GM18511 (cell line): ENCODE data around the gene FCHSD1.
A peak's percentile ranks its signal among the peaks of the same experiment; 100 is the strongest.

Experiments
- ATAC-seq: cut with Tn5 transposase; IDR thresholded peaks from one replicate; pipeline ENCODE4 v1.9.1; 2021; ENCODE audit warnings: mild to moderate bottlenecking, moderate library complexity; ENCODE audit not compliant: unreplicated experiment

The FCHSD1 gene

DNA sequence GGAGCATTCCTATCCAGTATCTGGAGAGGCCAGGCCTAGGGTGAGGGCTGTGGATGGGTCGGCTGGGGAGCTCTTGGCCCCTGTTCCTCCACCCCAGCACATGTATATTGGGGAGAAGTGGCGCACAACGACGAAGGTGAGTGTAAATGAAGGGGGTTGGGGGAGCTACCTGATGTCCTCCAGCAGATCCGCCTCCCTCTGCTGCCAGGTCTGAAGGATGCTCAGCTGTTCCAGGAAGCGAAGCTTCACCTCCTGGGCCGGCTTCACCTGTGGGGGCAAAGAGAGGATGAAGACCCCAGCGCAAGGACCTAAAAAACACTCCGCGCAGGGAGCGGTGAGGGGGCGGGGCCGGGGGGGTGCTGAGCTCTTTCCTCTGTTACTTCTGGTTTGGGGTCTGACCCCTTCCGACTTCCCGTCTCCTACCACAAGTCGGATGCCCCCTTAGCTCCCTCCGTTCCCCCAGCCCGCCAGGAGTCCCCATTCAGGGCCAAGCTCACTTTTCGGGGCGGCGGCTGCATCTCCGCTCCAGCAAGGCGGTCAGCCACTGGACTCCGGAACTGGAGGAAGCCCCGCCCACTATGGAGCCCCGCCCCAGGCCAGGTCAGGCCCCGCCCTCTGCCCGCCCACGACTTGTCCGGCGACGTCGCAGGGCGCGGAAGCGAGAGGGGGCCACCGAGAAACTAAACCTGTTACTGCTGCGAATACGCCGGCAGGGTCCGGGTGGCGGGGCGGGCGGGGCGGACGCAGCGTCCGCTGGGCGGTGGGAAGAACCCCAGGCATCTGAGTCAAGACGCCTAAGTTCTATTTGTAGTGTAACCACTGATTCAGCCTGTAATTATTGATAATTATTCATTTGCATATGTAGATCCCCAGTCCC is at the start of gene FCHSD1:
Gene FCHSD1, minus strand, starts transcription at position 568 of the 877 bp plus-strand sequence. Its CDS starts 50 bp downstream, at position 518.
- peak; percentile 98 for ATAC-seq

DNA sequence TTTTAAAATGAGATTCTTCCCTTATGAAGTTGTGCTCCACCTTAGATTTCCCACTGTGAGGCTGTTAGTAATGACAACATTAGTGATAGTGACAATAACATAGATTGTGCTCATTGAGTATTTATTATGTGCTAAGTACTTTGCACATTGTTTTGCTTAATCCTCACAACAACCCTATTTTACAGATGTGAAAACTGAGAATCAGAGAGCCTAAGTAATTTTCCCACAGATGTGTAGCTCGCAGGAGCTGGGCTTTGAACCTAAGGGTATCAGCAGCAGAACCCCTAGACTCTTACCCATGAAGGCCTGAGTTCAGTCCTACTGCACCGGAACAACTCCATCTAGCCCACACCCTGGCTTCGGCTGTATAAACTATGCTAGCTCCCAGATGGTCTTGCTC is 46.4 kb upstream of the FCHSD1 start:
- no peak for ATAC-seq

DNA sequence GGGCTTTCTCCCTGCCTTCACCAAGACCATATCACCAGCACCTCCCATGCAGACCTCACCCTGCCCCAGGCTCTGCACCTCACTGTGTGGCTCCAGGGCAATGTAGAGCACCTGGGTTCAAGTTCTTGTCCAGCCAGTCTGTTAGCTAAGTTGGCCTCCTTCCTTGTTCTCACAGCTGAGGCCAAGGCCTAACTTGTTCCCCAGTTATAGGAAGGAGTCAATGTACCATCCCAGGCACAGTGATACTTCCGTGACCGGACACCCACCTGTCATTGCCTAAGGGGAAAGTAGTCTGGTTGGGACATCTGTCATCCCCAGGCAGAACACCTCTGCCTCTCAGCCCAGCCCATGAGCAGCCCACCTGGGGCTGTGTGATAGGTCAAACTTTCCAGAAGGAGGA is 45.2 kb upstream of the FCHSD1 start:
- no peak for ATAC-seq

DNA sequence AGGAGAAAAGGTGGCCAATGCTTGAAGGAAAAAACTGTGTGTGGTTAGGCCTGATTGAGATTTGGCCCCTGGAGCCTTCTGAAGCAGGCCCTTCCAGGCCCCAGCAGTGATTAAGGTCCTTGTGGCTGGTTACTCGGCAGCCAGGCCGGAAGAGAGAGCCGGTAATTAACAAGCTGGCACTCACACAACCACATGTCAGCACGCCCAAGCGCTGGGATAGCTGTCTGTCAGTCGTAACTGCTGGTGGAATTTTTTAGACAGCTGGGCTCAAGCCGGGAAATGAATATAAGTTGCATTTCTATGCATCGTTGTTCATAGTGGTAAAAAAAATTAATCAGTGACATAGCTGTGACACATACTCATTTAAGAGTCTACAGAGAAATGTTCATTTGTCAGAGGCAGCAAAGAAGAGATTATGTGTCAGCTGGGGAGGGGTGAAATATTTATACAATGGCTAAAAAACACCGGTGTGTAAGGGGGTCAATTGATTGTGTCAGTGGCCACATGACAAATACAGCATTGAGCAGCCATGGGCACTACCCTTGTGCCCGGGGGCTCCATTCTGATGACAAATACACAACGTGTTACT is 44.5 kb upstream of the FCHSD1 start:
- ATAC-seq = no peak

DNA sequence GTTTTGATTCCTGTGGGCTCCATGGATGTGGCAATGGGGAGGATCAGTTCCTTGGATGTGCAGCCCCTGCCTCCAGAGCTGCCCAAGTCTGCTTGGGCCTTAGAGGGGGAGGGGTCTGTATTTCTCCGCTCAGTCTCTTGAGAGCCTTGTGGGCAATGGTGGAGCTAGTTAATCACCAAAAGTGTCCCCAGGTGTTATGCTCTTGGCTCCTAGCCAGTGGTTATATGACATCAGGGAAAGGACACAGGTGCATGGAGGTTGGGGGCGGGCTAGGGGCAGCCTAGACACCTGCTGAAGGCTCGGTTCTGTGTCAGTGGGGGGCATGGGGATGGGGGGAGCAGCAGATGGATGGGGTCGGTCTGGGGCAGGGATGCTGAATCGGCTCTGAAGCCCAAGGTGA is 43.3 kb upstream of the FCHSD1 start:
- no peak for ATAC-seq

DNA sequence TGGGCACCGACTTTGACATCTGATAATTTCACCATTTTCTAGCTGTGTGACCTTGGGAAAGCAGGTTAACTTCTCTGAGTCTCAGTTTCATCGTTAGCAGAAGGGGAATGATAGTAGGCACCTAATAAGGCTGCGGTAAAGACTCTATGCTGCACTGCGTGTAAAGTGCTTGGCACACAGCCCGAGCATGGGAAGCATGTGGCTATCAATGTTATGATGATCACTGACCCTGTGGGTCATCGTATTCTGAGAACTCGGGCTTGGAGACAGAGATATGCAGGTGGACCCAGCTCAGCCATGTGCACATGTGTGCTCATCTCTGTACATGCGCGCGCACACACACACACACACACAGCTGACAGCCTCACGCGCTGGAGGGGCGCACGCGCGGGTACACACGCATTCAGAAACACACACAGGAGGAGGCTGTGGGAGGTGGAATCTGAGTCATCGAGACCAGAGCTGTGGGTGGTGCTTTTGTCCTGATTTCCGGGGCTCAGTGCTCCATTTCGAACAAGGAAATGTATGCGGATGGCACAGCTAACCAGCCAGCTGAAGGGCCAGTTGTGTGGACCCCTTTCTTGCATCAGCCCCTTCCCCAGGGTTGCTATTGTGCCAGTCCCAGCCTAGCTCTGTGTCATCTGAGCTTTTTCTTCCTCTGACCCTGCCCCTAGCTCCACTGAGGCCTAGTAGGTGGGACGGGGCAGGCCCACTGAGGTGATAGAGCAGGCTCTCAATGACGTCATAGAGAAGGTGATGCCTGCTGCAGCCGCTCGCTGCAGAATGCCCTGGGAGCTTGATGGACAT is 41.9 kb upstream of the FCHSD1 start:
- ATAC-seq = no peak

DNA sequence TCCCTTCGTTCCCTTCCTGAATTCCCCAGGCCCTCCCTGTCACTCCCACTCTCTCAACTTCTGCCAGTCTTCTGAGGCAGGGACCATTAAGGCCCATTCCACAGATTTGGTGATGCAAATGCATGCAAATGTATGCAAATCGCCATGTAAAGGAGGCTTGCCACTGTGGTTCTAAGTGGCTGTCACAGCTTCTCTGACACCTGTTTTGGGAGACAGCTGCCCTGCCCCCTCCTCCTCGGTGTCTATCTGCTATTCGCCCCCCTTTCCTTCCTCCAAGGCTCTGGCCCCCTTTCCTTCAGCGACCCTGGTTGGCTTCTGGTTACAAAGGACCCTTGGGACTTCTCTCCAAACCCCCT is 41.3 kb upstream of the FCHSD1 start:
- no peak for ATAC-seq

DNA sequence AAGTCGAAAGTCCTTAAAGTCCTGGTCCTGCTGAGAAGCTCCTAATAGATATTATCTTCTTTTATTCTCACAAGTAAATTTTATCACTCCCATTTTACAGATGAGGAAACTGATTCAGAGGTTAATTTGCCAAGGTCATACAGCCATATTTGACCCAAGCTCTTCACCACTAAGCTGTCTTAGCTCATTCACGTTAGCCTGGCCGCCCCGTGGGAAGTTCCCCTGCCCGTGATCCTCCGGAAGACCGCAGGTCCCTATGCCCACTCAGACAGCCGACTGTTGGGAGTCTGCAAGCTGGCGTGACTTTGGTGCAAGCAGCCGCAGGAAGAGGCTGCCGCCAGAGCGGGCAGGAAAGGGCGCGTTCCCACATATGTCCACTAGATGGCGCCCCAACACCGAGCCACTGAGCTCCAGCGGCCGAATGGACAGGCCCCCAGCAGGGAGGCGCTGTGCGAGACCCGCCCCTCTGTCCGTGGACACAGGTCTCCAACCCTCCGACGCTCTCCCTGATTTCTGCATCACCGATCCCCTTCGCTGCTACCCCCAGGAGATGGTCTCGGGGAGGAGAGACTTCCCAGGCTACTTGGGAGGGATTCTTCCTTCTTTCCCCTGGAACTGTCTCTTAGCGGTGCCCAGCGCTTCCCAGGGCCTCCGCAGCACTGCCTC is 40.8 kb upstream of the FCHSD1 start:
- peak; percentile 93 for ATAC-seq

DNA sequence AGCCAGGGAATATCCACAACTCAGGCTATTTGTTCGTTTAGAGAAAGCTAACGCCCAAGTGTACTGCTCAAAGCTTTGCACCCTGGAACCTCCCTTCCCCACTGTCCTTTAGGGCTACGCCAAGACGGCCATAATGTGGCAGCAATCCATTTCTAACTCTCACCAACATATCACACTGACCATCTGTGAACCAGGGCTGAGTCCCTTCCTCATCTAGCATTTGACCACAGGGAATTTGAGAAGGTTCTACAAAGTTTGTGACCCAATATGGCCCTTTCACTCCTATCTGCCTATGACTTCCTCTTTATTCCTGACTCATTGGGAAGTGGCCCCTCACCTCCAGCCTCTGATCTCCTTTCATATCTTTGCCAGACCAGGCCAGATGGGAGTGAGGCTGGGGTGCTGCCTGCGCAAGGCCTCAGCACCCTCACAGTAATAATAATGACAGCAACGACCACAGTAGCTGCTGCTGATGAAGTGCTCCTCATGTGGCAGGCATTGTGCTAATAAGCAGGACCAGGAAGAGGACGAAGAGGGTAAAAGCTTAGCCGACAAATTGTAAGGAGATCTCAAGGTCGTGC is 40.2 kb upstream of the FCHSD1 start:
- ATAC-seq = no peak

DNA sequence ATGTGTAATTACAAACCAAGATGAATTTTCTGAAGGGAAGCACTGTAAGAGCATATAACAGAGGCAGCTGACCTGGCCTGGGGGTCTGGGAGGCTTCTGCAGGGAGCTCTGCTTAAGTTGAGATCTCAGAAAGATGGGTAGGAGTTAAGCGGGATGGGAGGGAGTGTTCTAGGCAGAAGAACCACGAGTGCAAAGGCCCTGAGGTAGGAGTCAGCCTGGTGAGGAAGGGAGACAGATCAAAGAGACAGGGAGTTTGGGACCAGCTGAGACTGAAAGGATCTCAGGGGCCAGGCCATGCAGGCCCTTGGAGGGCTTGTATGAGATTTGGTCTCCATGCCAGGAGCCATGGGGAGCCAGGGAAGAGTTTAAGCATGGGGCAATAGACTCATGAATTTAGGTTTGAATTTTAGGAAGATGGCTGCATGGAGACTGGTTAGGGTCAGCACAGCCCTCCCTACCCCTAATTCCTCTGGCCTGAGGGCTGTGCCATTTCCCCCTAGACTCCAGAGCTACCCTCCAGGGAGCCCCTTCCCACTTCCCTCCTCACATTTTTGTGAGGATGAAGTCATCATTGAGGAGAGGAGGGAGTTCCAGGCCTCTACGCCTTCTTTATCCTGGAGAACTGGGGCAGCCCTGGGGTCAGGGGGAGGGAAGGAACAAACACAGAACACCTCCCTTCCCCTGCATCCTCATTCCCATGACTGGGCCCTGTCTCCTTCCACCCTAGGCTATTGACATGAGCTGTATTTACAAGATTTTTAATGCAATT is 35.6 kb upstream of the FCHSD1 start:
- ATAC-seq = no peak

DNA sequence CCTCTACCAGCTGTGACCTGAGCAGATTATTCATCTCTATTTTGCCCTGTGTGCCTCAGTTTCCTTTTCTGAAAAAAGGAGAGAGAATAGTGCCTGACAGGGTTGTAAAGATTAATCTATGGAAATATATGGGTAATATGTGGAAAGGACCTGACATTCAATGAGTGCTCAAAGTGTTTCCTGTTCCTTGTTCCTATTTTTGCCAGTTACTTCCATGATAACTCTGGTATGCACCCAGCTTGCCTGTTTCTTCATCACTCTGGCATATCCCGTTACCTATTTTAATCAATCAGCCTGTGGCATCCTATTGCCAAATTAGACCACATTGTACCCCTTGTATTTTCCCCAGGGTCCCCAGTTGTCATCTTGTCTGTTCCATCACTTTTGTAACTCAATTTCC is 34.4 kb upstream of the FCHSD1 start:
- ATAC-seq = no peak

DNA sequence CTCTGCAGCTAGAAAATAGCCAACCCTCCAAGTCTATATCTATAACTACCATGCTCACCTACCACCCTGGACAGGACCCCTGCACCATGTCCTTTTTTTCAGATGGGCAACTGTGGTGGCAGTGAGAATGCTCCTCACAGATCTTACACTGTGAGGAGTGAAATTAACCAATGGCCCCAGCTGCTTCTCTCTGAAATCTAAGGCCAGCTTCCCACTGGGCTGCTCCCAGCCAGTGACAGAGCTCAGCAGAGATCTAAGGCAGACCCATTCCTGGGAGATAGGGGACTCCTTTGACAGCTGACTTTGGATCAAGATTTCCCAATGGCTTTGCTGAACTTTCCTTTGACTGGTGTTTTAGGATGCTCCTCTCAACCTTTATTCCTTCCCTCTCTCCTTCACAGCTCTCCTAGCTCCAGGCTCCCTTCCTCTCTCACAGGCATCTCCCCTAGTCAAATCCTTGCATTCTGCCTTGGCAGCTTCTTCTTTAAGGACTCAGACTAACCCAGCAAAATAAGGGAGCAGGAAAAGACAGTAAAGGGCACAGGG is 32.5 kb upstream of the FCHSD1 start:
- ATAC-seq = no peak

DNA sequence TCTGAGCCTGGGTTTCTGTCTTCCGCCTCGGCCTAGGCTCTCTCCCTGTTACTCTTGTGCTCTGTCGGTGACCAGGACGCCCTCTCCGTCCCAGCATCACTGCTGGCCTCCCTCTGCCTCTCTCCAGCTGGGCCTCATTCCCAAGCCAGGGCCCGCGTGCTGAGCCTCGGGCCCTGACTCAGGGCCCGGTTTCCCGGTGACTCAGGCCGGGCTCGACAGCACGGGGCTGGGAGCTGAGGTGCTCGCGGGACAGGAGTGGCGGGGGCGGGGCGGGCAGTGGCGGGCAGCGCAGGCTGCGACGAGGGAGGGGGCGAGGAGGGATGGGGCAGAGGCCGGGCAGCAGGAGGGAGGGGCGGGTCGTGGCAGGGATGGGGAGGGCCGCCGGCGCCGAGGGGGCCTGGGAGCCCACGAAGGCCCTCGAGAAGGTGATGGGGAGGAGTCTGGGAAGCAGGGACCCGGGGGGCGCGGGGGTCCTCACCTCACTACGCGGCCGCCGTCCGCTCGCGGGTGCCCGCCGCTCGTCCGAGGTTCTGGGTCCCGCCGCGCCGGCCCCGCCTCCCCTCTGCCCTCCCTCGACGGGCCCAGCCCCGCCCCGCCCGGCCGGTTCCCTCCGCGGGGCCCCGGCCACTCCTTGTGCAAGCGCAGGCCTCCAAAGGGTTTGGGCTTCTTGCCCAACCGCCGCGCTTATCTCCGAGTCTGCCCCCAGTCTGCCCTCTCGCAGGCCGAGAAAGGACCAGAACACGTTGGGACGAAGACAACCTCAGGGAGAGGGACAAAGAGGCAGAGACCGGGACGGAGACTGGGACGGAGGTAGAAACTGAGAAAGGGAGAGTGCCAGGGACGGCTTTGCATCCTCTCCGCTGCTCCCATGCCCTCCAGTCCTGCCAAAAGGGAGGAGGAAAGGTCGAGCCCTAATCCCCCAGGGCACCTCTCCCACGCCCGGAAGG is 30.8 kb upstream of the FCHSD1 start, which contains the start of gene ARAP3:
Gene ARAP3, minus strand, starts transcription at position 536 of the 947 bp plus-strand sequence. CDS start 1,744 bp downstream, outside the sequence.
- ATAC-seq = peak; percentile 57

DNA sequence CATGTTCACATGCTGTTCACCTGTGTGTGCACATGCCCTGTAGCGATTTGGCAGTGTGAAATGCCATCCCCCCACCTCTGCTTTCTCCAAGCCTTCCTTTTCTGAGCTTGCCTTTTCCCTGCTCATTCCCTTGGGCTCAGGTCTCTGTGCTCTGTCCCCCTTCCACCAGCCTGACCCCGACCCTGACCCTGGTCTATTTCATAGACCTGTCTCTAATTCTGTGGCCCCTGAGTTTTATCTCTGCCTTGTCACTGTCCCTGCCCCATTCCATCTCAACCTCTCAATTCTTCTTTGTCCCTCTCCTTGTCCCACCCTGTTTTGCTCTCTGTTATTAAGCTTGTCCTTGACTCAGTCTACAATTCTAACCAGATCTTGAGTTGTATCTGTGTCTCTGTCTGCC is 30.1 kb upstream of the FCHSD1 start:
- no peak for ATAC-seq

DNA sequence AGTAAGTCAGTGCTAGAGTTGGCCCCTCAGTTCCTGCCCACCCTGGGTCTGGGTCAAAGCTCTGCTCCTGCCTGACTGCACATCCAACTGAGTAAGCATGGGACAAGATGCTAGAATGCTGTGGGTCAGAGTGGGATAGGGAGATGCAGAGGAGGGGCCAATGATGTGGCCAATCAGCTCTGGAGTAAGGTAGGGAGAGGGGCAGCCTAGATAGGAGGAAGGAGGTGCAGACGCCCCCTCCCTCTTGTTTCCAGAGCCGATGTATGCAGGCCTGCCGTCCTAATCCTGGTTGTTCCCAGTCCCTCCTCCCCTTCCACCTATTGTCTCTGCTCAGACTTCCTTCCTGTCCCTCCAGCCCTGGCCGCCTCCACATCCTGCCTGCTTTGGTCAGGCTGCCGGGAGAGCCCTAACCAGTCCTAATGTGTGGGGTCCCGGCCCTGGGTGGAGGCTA is 29.6 kb upstream of the FCHSD1 start:
- ATAC-seq = no peak

DNA sequence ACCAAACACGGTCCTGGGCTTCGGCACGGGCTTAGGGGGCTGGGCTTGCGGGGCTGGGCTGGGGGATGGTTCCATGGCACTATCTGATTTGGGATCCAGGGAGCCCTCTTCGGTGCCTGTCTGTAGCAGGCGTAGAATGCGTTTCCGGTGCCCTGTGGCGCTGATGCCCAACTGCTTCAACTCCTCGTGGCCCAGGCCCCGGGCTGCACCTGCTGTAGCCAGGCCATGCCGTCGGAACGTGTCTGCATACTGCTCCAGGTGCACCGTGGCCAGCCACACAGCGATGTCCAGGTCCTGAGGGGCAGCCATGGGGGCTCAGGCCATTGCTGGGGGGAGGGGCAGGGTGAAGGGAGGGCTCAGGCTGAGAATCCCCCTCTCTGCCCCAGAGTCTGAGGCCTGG is 29.0 kb upstream of the FCHSD1 start:
- no peak for ATAC-seq

DNA sequence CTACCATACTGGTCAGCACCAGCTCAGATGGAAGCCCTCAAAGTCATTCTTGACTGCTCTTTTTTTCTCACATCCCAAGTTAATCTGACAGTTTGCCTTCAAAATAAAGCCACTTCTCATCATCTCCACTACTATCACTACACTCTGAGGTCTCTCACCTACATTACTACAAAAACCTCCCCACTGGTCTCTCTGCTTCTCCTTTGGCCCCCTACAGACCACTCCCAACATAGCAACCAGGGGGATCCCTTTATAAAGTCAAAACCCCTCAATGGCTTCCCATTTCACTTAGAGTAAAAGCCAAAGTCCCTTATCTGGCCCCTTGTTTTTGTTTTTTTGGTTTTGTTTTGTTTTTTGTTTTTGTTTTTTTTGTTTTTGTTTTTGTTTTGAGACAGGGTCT is 26.2 kb upstream of the FCHSD1 start:
- no peak for ATAC-seq

DNA sequence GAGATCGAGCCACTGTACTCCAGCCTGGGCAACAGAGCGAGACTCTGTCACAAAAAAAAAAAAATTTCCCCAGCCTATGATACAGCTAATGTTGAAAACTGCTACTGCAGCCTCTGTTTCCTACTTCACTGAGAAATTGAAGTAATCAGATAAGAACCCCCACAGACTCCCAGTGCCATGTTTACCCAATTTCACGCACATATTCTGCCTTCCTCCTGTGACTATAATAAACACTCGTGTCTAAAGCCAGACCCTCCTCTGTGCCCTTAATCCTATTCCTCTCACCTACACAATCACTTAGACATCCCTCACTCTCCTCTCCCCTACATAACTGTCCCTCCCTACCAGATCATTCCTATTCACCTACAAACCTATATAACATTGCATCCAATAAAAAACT is 24.5 kb upstream of the FCHSD1 start:
- ATAC-seq = no peak
